WTC11 (cell line): ENCODE results near the gene GSC2. TPM values are rescaled to one million over a fixed set of nuclear protein-coding genes. Genes with fewer than 3 reads are reported as not detected.
A peak's percentile ranks its signal among the peaks of the same experiment; 100 is the strongest.

Experiments used
- ATAC-seq: fragments of 200-7000 bp; cut with Tn5 transposase; 2 replicates; pipeline ENCODE4 v1.10.0; 2021; ENCODE audit warnings: mild to moderate bottlenecking, moderate library complexity
- CTCF ChIA-PET: fragments of 300-600 bp; sonication (Branson Sonifier 250); formaldehyde crosslinking; loops from one replicate; lab custom pipeline; 2021; ENCODE audit warnings: antibody characterized with exemption; lab: Charles Lee
- POLR2A ChIA-PET: fragments of 350-600 bp; sonication (Branson Sonifier 250); formaldehyde crosslinking; loops from one replicate; lab custom pipeline; 2021; ENCODE audit warnings: antibody characterized with exemption; lab: Charles Lee
- DNase-seq: peaks from one replicate; pipeline ENCODE4 v3.0.0; 2021; ENCODE audit warnings: low spot score
- H3K27ac Mint-ChIP-seq: 2 replicates; pipeline ENCODE4 v1.8.0; 2021; ENCODE audit warnings: mixed read lengths
- H3K27me3 Mint-ChIP-seq: 2 replicates; pipeline ENCODE4 v1.8.0; 2021; ENCODE audit warnings: low read depth, mild to moderate bottlenecking, moderate library complexity, mixed read lengths
- H3K36me3 Mint-ChIP-seq: 2 replicates; pipeline ENCODE4 v1.8.0; 2021; ENCODE audit warnings: mixed read lengths
- H3K4me1 Mint-ChIP-seq: 2 replicates; pipeline ENCODE4 v1.8.0; 2022; ENCODE audit warnings: mixed read lengths
- H3K4me3 Mint-ChIP-seq: 2 replicates; pipeline ENCODE4 v1.8.0; 2021; ENCODE audit warnings: mild to moderate bottlenecking, moderate library complexity, mixed read lengths
- H3K9me3 Mint-ChIP-seq: 2 replicates; pipeline ENCODE4 v1.8.0; 2021; ENCODE audit warnings: mixed read lengths
- ARID4B ChIP-seq: sonication (generic); formaldehyde crosslinking; IDR thresholded peaks from 2 replicates; pipeline ENCODE4 v1.8.0; 2023; ENCODE audit warnings: missing genetic modification reagents, mild to moderate bottlenecking, borderline replicate concordance
- CBFB ChIP-seq: sonication (generic); formaldehyde crosslinking; IDR thresholded peaks from 2 replicates; pipeline ENCODE4 v1.8.1; 2022; ENCODE audit warnings: mild to moderate bottlenecking, low read depth, missing genetic modification reagents
- CREB1 ChIP-seq: sonication (generic); formaldehyde crosslinking; IDR thresholded peaks from 2 replicates; pipeline ENCODE4 v1.8.0; 2023; ENCODE audit warnings: mild to moderate bottlenecking, missing genetic modification reagents
- E2F5 ChIP-seq: sonication (generic); formaldehyde crosslinking; IDR thresholded peaks from 2 replicates; pipeline ENCODE4 v1.8.1; 2022; ENCODE audit warnings: mild to moderate bottlenecking, moderate library complexity, missing genetic modification reagents
- EMX1 ChIP-seq: fragments of 250-450 bp; sonication (Bioruptor Pico); IDR thresholded peaks from 2 replicates; pipeline ENCODE4 v1.8.0; 2021; ENCODE audit warnings: mild to moderate bottlenecking
- GRHL2 ChIP-seq: fragments of 250-450 bp; sonication (Bioruptor Pico); IDR thresholded peaks from 2 replicates; pipeline ENCODE4 v1.8.0; 2022; ENCODE audit warnings: mild to moderate bottlenecking, moderate library complexity; ENCODE audit not compliant: insufficient replicate concordance, severe bottlenecking
- MAX ChIP-seq: sonication (generic); formaldehyde crosslinking; IDR thresholded peaks from 2 replicates; pipeline ENCODE4 v1.8.0; 2022; ENCODE audit warnings: mild to moderate bottlenecking, missing genetic modification reagents
- PREB ChIP-seq: sonication (generic); formaldehyde crosslinking; IDR thresholded peaks from 2 replicates; pipeline ENCODE4 v1.8.1; 2022; ENCODE audit warnings: mild to moderate bottlenecking, missing genetic modification reagents, moderate library complexity, borderline replicate concordance
- SOX15 ChIP-seq: fragments of 250-450 bp; sonication (Bioruptor Pico); IDR thresholded peaks from 2 replicates; pipeline ENCODE4 v1.9.0; 2021; ENCODE audit warnings: mild to moderate bottlenecking
- TEAD1 ChIP-seq: sonication (generic); formaldehyde crosslinking; IDR thresholded peaks from 2 replicates; pipeline ENCODE4 v1.8.0; 2022; ENCODE audit warnings: mild to moderate bottlenecking, missing genetic modification reagents
- ZNF138 ChIP-seq: sonication (generic); formaldehyde crosslinking; conservative IDR thresholded peaks from 2 replicates; pipeline ENCODE4 v1.8.1; 2022; ENCODE audit warnings: mild to moderate bottlenecking, moderate library complexity, missing genetic modification reagents
- ZNF416 ChIP-seq: fragments of 250-450 bp; sonication (Bioruptor Pico); IDR thresholded peaks from 2 replicates; pipeline ENCODE4 v1.9.0; 2021; ENCODE audit warnings: mild to moderate bottlenecking, inconsistent platforms
- ZNF671 ChIP-seq: fragments of 250-450 bp; sonication (Bioruptor Pico); IDR thresholded peaks from 2 replicates; pipeline ENCODE4 v1.8.0; 2021; ENCODE audit warnings: mild to moderate bottlenecking
- total RNA-seq: library from RNA; stranded (reverse); gene quantifications from 3 replicates; pipeline ENCODE4 v1.2.3, GENCODE V29; 2021
- TF ChIP-seq, protein P1 (sequence below): fragments of 250-450 bp; sonication (Bioruptor Pico); IDR thresholded peaks from 2 replicates; pipeline ENCODE4 v2.1.2; 2022; ENCODE audit warnings: mild to moderate bottlenecking, moderate library complexity
- TF ChIP-seq, protein P2 (sequence below): fragments of 200-600 bp; IDR thresholded peaks from 2 replicates; pipeline ENCODE4 v1.8.0; 2022; ENCODE audit warnings: antibody characterized with exemption
- TF ChIP-seq, protein P3 (sequence below): sonication (generic); formaldehyde crosslinking; IDR thresholded peaks from 2 replicates; pipeline ENCODE4 v1.8.0; 2023; ENCODE audit warnings: missing genetic modification reagents
- TF ChIP-seq, protein P4 (sequence below): sonication (generic); formaldehyde crosslinking; IDR thresholded peaks from 2 replicates; pipeline ENCODE4 v1.8.1; 2023; ENCODE audit warnings: mild to moderate bottlenecking, missing genetic modification reagents, borderline replicate concordance

The GSC2 gene
- total RNA-seq, 1 experiment from 2014 or later: 0.68 TPM

DNA sequence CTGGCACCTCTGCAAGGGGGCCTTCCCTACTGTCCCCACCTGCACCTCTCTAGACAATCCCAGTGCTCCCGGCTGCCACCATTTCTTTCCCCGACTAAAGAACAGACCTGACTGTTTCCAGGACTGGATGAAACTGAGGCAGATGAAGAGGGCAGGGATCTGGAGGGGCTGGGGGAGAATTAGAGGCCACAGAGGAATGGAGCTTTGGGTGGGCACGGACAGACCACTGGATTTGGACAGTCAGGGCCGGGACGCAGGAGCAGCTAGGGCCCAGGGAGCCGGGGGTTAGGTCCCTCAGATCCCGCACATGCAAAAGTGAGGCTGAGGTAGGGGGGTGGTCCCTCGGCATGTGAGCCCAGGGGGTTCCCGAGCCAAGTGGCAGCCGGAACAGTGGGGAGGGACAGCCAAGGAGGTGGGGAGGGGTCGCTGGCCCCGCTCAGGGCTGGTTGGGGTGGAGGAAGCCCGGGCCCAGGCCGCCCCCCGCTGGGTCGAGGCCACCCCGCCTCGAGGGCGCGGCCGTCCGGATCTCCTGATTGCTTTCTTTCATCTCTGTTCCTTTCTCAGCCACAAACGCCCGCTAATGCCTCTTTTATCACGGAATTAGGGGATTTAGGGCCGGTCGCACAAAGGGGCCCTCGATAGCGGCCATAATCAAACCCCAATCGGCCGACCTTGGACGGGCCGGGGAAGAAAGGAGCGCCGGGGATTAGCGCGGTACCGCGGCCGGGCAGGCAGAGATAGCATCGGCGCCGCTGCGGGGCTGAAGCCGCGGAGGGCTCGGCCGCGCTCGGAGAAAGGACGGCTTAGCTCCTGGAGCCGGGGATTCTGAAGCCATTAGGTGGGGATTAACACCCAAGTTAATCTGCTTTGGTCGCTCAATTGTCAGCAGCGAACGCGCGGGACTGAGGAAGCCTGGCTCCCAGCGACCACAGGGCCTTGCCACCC, 19.2 kb upstream of the GSC2 start (continued):
- TF ChIP-seq, protein P1, sequence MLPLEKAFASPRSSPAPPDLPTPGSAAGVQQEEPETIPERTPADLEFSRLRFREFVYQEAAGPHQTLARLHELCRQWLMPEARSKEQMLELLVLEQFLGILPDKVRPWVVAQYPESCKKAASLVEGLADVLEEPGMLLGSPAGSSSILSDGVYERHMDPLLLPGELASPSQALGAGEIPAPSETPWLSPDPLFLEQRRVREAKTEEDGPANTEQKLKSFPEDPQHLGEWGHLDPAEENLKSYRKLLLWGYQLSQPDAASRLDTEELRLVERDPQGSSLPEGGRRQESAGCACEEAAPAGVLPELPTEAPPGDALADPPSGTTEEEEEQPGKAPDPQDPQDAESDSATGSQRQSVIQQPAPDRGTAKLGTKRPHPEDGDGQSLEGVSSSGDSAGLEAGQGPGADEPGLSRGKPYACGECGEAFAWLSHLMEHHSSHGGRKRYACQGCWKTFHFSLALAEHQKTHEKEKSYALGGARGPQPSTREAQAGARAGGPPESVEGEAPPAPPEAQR (CRISPR knock-in tag): no peak
- TF ChIP-seq CBFB (CRISPR knock-in tag): no peak
- TF ChIP-seq TEAD1 (CRISPR knock-in tag): no peak
- TF ChIP-seq, protein P2, sequence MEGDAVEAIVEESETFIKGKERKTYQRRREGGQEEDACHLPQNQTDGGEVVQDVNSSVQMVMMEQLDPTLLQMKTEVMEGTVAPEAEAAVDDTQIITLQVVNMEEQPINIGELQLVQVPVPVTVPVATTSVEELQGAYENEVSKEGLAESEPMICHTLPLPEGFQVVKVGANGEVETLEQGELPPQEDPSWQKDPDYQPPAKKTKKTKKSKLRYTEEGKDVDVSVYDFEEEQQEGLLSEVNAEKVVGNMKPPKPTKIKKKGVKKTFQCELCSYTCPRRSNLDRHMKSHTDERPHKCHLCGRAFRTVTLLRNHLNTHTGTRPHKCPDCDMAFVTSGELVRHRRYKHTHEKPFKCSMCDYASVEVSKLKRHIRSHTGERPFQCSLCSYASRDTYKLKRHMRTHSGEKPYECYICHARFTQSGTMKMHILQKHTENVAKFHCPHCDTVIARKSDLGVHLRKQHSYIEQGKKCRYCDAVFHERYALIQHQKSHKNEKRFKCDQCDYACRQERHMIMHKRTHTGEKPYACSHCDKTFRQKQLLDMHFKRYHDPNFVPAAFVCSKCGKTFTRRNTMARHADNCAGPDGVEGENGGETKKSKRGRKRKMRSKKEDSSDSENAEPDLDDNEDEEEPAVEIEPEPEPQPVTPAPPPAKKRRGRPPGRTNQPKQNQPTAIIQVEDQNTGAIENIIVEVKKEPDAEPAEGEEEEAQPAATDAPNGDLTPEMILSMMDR: no peak
- no peak for TF ChIP-seq E2F5 (CRISPR knock-in tag)
- TF ChIP-seq ZNF416 (CRISPR knock-in tag): no peak
- no peak for TF ChIP-seq MAX (CRISPR knock-in tag)
- TF ChIP-seq ARID4B (CRISPR knock-in tag): no peak
- TF ChIP-seq, protein P3, sequence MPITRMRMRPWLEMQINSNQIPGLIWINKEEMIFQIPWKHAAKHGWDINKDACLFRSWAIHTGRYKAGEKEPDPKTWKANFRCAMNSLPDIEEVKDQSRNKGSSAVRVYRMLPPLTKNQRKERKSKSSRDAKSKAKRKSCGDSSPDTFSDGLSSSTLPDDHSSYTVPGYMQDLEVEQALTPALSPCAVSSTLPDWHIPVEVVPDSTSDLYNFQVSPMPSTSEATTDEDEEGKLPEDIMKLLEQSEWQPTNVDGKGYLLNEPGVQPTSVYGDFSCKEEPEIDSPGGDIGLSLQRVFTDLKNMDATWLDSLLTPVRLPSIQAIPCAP (CRISPR knock-in tag): no peak
- no peak for TF ChIP-seq ZNF671 (CRISPR knock-in tag)
- TF ChIP-seq ZNF138 (CRISPR knock-in tag): no peak
- TF ChIP-seq, all 79 proteins: peak for 0

- Mint-ChIP-seq H3K36me3 (no peaks in the 10 kb centered on the region), H3K4me3 (no peak overlapping the region; the same call in 1 of the 2 replicates), H3K27ac (no peak overlapping the region), H3K4me1 (peaks cover 31% of the 10 kb centered on the region), H3K9me3 (no peaks in the 10 kb centered on the region), H3K27me3 (peaks cover 64% of the 10 kb centered on the region)
- DNase-seq: no peak
- peak; percentile 9 for ATAC-seq
- CTCF ChIA-PET: interaction anchor here (1.0 to 2.3 kb wide), 7 partner anchors 10 to 24 kb away, joined by 3 to 9 read pairs (median 4); partner anchors contain the start of genes ESS2 and SLC25A1
- no peak for TF ChIP-seq ZNF671 (CRISPR knock-in tag)
- TF ChIP-seq TEAD1 (CRISPR knock-in tag): no peak
- TF ChIP-seq CREB1: no peak
- no peak for TF ChIP-seq PREB
- TF ChIP-seq GRHL2 (CRISPR knock-in tag): no peak
- no peak for TF ChIP-seq EMX1 (CRISPR knock-in tag)
- TF ChIP-seq, protein P4, sequence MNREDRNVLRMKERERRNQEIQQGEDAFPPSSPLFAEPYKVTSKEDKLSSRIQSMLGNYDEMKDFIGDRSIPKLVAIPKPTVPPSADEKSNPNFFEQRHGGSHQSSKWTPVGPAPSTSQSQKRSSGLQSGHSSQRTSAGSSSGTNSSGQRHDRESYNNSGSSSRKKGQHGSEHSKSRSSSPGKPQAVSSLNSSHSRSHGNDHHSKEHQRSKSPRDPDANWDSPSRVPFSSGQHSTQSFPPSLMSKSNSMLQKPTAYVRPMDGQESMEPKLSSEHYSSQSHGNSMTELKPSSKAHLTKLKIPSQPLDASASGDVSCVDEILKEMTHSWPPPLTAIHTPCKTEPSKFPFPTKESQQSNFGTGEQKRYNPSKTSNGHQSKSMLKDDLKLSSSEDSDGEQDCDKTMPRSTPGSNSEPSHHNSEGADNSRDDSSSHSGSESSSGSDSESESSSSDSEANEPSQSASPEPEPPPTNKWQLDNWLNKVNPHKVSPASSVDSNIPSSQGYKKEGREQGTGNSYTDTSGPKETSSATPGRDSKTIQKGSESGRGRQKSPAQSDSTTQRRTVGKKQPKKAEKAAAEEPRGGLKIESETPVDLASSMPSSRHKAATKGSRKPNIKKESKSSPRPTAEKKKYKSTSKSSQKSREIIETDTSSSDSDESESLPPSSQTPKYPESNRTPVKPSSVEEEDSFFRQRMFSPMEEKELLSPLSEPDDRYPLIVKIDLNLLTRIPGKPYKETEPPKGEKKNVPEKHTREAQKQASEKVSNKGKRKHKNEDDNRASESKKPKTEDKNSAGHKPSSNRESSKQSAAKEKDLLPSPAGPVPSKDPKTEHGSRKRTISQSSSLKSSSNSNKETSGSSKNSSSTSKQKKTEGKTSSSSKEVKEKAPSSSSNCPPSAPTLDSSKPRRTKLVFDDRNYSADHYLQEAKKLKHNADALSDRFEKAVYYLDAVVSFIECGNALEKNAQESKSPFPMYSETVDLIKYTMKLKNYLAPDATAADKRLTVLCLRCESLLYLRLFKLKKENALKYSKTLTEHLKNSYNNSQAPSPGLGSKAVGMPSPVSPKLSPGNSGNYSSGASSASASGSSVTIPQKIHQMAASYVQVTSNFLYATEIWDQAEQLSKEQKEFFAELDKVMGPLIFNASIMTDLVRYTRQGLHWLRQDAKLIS (CRISPR knock-in tag): no peak
- TF ChIP-seq SOX15: no peak
- TF ChIP-seq, all 79 proteins: peak for 0
- POLR2A ChIA-PET: no interaction called here
Measured at GRCh38 chr22:19168088-19168890, 18.2 kb upstream of the GSC2 start.
